Neural cell (in vitro differentiated cells): ENCODE results near the gene ATP2B2. TPM values are rescaled to one million over a fixed set of nuclear protein-coding genes. Genes with fewer than 3 reads are reported as not detected.

ENCODE experiments used
- H2AFZ ChIP-seq: fragments of 200-600, 300-800 bp; sonication (generic), shearing (Covaris generic); 2 replicates; pipeline ENCODE4 v1.6.0; 2014; ENCODE audit warnings: low read depth, mild to moderate bottlenecking, antibody characterized with exemption, low read length, moderate library complexity
- H3F3A ChIP-seq: fragments of 200-600 bp; shearing (Covaris generic); 2 replicates; pipeline ENCODE4 v1.6.1; 2016; ENCODE audit warnings: mild to moderate bottlenecking, moderate library complexity, mixed read lengths, antibody characterized with exemption, low read length; ENCODE audit not compliant: insufficient read depth, poor library complexity, severe bottlenecking
- H3K27ac ChIP-seq: fragments of 200-600, 300-800 bp; sonication (generic), shearing (Covaris generic); 2 replicates; pipeline ENCODE4 v1.5.1; 2014; ENCODE audit warnings: mild to moderate bottlenecking, low read length, moderate library complexity
- H3K27me3 ChIP-seq: fragments of 300-800, 200-600 bp; sonication (generic), shearing (Covaris generic); 2 replicates; pipeline ENCODE4 v1.6.0; 2014; ENCODE audit warnings: mild to moderate bottlenecking, low read depth, low read length, moderate library complexity; ENCODE audit not compliant: insufficient read depth
- H3K36me3 ChIP-seq: fragments of 300-800, 200-600 bp; sonication (generic), shearing (Covaris generic); 2 replicates; pipeline ENCODE4 v1.5.1; 2014; ENCODE audit warnings: mild to moderate bottlenecking, antibody characterized with exemption, low read length, moderate library complexity; ENCODE audit not compliant: insufficient read depth
- H3K4me2 ChIP-seq: fragments of 300-800, 200-600 bp; sonication (generic), shearing (Covaris generic); 2 replicates; pipeline ENCODE4 v1.6.0; 2014; ENCODE audit warnings: mild to moderate bottlenecking, low read length
- H3K4me3 ChIP-seq: fragments of 300-800, 200-600 bp; sonication (generic), shearing (Covaris generic); 2 replicates; pipeline ENCODE4 v1.5.1; 2014; ENCODE audit warnings: mild to moderate bottlenecking, low read length, moderate library complexity
- H3K79me2 ChIP-seq: fragments of 200-600 bp; shearing (Covaris generic); replicated peaks from 2 replicates; pipeline ENCODE4 v1.6.0; 2014; ENCODE audit warnings: mild to moderate bottlenecking, low read length, moderate library complexity; ENCODE audit not compliant: insufficient read depth
- H3K9ac ChIP-seq: fragments of 300-800, 200-600 bp; sonication (generic), shearing (Covaris generic); 2 replicates; pipeline ENCODE4 v1.6.1; 2016; ENCODE audit warnings: mild to moderate bottlenecking, low read length, mixed read lengths
- H3K9me2 ChIP-seq: fragments of 200-600 bp; shearing (Covaris generic); 2 replicates; pipeline ENCODE4 v1.6.1; 2016; ENCODE audit warnings: mild to moderate bottlenecking, low read length, mixed read lengths; ENCODE audit not compliant: insufficient read depth
- H3K9me3 ChIP-seq: fragments of 200-600, 300-800 bp; sonication (generic), shearing (Covaris generic); 2 replicates; pipeline ENCODE4 v1.6.1; 2016; ENCODE audit warnings: mild to moderate bottlenecking, mixed run types, low read length, moderate library complexity, mixed read lengths
- H4K20me1 ChIP-seq: fragments of 200-600 bp; shearing (Covaris generic); 2 replicates; pipeline ENCODE4 v1.6.1; 2016; ENCODE audit warnings: mild to moderate bottlenecking, mixed run types; ENCODE audit not compliant: insufficient read depth
- EP300 ChIP-seq: fragments of 450-650 bp; conservative IDR thresholded peaks from 2 replicates; pipeline ENCODE4 v1.6.1; 2014; ENCODE audit warnings: antibody characterized with exemption, mild to moderate bottlenecking, moderate library complexity; ENCODE audit not compliant: poor library complexity, severe bottlenecking
- EZH2 ChIP-seq: fragments of 200-600, 300-800 bp; shearing (Covaris generic), sonication (generic); IDR thresholded peaks from 2 replicates; pipeline ENCODE4 v1.6.1; 2014; ENCODE audit warnings: antibody characterized with exemption, low read length, borderline replicate concordance, mild to moderate bottlenecking; ENCODE audit not compliant: insufficient read depth, poor library complexity, severe bottlenecking
- MXI1 ChIP-seq: fragments of 450-650 bp; conservative IDR thresholded peaks from 2 replicates; pipeline ENCODE4 v1.6.1; 2014; ENCODE audit warnings: antibody characterized with exemption, mild to moderate bottlenecking; ENCODE audit not compliant: poor library complexity, severe bottlenecking
- POLR2AphosphoS5 ChIP-seq: IDR thresholded peaks from 2 replicates; pipeline ENCODE4 v1.6.1; 2012
- RAD21 ChIP-seq: fragments of 450-650 bp; conservative IDR thresholded peaks from 2 replicates; pipeline ENCODE4 v1.6.1; 2014; ENCODE audit warnings: antibody characterized with exemption, mild to moderate bottlenecking, moderate library complexity
- REST ChIP-seq: IDR thresholded peaks from 2 replicates; pipeline ENCODE4 v1.6.1; 2012; ENCODE audit warnings: borderline replicate concordance
- SMC3 ChIP-seq: fragments of 450-650 bp; conservative IDR thresholded peaks from 2 replicates; pipeline ENCODE4 v1.6.1; 2014; ENCODE audit warnings: antibody characterized with exemption, mild to moderate bottlenecking, moderate library complexity; ENCODE audit not compliant: poor library complexity
- TAF1 ChIP-seq: IDR thresholded peaks from 2 replicates; pipeline ENCODE4 v1.6.1; 2012; ENCODE audit warnings: low read depth
- polyA plus RNA-seq: library from polyadenylated mRNA; depleted of rRNA; stranded (reverse); fragments of >200 nt; gene quantifications from 2 replicates; pipeline ENCODE4 v1.2.3, GENCODE V29; 2014
- TF ChIP-seq, protein P1 (sequence below): fragments of 450-650 bp; IDR thresholded peaks from 2 replicates; pipeline ENCODE4 v1.5.1; 2014; ENCODE audit warnings: antibody characterized with exemption, mild to moderate bottlenecking, moderate library complexity; ENCODE audit not compliant: poor library complexity, severe bottlenecking

Gene ATP2B2
- polyA plus RNA-seq, 1 donor from 2014 or later: 8.3 TPM

DNA sequence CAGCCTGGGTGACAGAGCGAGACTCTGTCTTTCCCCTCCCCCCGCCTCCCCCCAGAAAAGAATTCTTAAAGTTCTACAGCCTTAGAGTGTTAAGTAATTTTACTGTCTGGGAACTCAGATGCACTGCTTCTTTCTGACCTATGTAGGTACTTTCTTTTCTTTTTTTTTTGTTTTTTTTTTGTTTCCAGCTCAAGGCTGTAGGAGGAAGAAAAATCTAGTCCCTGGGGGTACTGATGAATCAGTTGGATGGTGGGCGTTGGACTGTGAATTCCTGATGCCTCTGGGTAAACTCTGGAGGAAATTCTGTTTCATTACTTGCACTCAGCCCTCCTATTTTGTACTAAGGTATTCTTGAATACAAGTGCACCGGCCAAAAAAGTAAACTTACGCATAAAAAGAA, 223.4 kb downstream of the ATP2B2 start:
- no peak overlapping the region for H3K27ac ChIP-seq
- H3K4me2 ChIP-seq: no peak overlapping the region
- no peaks in the 10 kb centered on the region for H4K20me1 ChIP-seq
- H3K27me3 ChIP-seq: no peaks in the 10 kb centered on the region
- H3K9ac ChIP-seq: no peak overlapping the region
- H3K4me3 ChIP-seq: no peak overlapping the region
- H3K79me2 ChIP-seq: no peaks in the 10 kb centered on the region
- H3K36me3 ChIP-seq: no peaks in the 10 kb centered on the region
- TF ChIP-seq MXI1: no peak
- H3K9me3 ChIP-seq: no peaks in the 10 kb centered on the region
- H3K9me2 ChIP-seq: no peaks in the 10 kb centered on the region
- H3F3A ChIP-seq: no peaks in the 10 kb centered on the region
- H2AFZ ChIP-seq: no peak overlapping the region

GRCh38 chr3:10280571-10280970, 224.8 kb downstream of the ATP2B2 start:
- no peaks in the 10 kb centered on the region for H3F3A ChIP-seq
- no peaks in the 10 kb centered on the region for H3K9me3 ChIP-seq
- H3K4me2 ChIP-seq: no peak overlapping the region
- H3K9me2 ChIP-seq: no peaks in the 10 kb centered on the region
- no peaks in the 10 kb centered on the region for H3K27me3 ChIP-seq
- no peaks in the 10 kb centered on the region for H3K79me2 ChIP-seq
- no peak overlapping the region for H3K4me3 ChIP-seq
- TF ChIP-seq SMC3 (no peak), RAD21 (no peak), EZH2 (no peak), POLR2AphosphoS5 (no peak), EP300 (no peak)
- TF ChIP-seq, protein P1, sequence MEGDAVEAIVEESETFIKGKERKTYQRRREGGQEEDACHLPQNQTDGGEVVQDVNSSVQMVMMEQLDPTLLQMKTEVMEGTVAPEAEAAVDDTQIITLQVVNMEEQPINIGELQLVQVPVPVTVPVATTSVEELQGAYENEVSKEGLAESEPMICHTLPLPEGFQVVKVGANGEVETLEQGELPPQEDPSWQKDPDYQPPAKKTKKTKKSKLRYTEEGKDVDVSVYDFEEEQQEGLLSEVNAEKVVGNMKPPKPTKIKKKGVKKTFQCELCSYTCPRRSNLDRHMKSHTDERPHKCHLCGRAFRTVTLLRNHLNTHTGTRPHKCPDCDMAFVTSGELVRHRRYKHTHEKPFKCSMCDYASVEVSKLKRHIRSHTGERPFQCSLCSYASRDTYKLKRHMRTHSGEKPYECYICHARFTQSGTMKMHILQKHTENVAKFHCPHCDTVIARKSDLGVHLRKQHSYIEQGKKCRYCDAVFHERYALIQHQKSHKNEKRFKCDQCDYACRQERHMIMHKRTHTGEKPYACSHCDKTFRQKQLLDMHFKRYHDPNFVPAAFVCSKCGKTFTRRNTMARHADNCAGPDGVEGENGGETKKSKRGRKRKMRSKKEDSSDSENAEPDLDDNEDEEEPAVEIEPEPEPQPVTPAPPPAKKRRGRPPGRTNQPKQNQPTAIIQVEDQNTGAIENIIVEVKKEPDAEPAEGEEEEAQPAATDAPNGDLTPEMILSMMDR: no peak
- no peak overlapping the region for H3K9ac ChIP-seq
- H3K36me3 ChIP-seq: no peaks in the 10 kb centered on the region
- no peaks in the 10 kb centered on the region for H4K20me1 ChIP-seq
- H3K27ac ChIP-seq: no peak overlapping the region
- H2AFZ ChIP-seq: no peak overlapping the region

GRCh38 chr3:10280177-10280529, 225.2 kb downstream of the ATP2B2 start:
- Histone ChIP-seq H3K4me3 (no peak overlapping the region), H3K9ac (no peak overlapping the region), H3K79me2 (no peaks in the 10 kb centered on the region), H3K27me3 (no peaks in the 10 kb centered on the region), H3K36me3 (no peaks in the 10 kb centered on the region), H3K9me3 (no peaks in the 10 kb centered on the region), H2AFZ (no peak overlapping the region), H3K9me2 (no peaks in the 10 kb centered on the region), H3K27ac (no peak overlapping the region), H4K20me1 (no peaks in the 10 kb centered on the region), H3K4me2 (no peak overlapping the region), H3F3A (no peaks in the 10 kb centered on the region)
- TF ChIP-seq RAD21: no peak
- TF ChIP-seq REST: no peak
- TF ChIP-seq, protein P1: no peak
- TF ChIP-seq MXI1: no peak
- TF ChIP-seq EP300: no peak
- no peak for TF ChIP-seq POLR2AphosphoS5
- TF ChIP-seq EZH2: no peak
- TF ChIP-seq TAF1: no peak
- TF ChIP-seq SMC3: no peak
